Suppressor macrophage treated with lipopolysaccharide for 1 hour (primary cell): Measurements from ENCODE around the gene HAPLN3.
A peak's percentile ranks its signal among the peaks of the same experiment; 100 is the strongest.

ENCODE experiments used
- DNase-seq, 3 donors: peaks; one replicate each; pipeline ENCODE4 v3.0.0-alpha.2; 2020 to 2022

The HAPLN3 gene

GRCh38 chr15:88858934-88859333, 36.4 kb downstream of the HAPLN3 start:
- no peak for DNase-seq

- DNase-seq = no peak
Observed at GRCh38 chr15:88852476-88852875, 42.9 kb downstream of the HAPLN3 start.

GRCh38 chr15:88849376-88850072, 45.8 kb downstream of the HAPLN3 start:
- no peak for DNase-seq

GRCh38 chr15:88848203-88848602, 47.1 kb downstream of the HAPLN3 start:
- DNase-seq = no peak

GRCh38 chr15:88847144-88847543, 48.2 kb downstream of the HAPLN3 start:
- no peak for DNase-seq

- DNase-seq = no peak
Observed at GRCh38 chr15:88845616-88846015, 49.7 kb downstream of the HAPLN3 start.

- peak in 1 of 3 donors; percentile 30 for DNase-seq
Observed at GRCh38 chr15:88844749-88845386, 50.5 kb downstream of the HAPLN3 start.

GRCh38 chr15:88843334-88843733, 52.0 kb downstream of the HAPLN3 start:
- DNase-seq = no peak

- no peak for DNase-seq
Observed at GRCh38 chr15:88842156-88842555, 53.2 kb downstream of the HAPLN3 start.

GRCh38 chr15:88841236-88841635, 54.1 kb downstream of the HAPLN3 start:
- no peak for DNase-seq

GRCh38 chr15:88839961-88840360, 55.4 kb downstream of the HAPLN3 start:
- no peak for DNase-seq

GRCh38 chr15:88839146-88839545, 56.2 kb downstream of the HAPLN3 start:
- DNase-seq = no peak

GRCh38 chr15:88838667-88839066, 56.7 kb downstream of the HAPLN3 start:
- DNase-seq = no peak

GRCh38 chr15:88835646-88836045, 59.7 kb downstream of the HAPLN3 start:
- DNase-seq = no peak

- no peak for DNase-seq
Observed at GRCh38 chr15:88835119-88835518, 60.2 kb downstream of the HAPLN3 start.

- peak; percentile 17 to 43 (median 41) for DNase-seq
Observed at GRCh38 chr15:88834211-88834812, 61.0 kb downstream of the HAPLN3 start.

- DNase-seq = no peak
Observed at GRCh38 chr15:88833731-88834100, 61.6 kb downstream of the HAPLN3 start.

- DNase-seq = no peak
Observed at GRCh38 chr15:88832820-88833730, 62.3 kb downstream of the HAPLN3 start.

- DNase-seq = no peak
Observed at GRCh38 chr15:88830016-88830415, 65.3 kb downstream of the HAPLN3 start.

GRCh38 chr15:88828791-88829190, 66.6 kb downstream of the HAPLN3 start:
- no peak for DNase-seq
